HepG2 (cell line): Measurements from ENCODE around the gene ZFPM1. TPM values are rescaled to one million over a fixed set of nuclear protein-coding genes. Genes with fewer than 3 reads are reported as not detected.

ENCODE experiments used
- AGO2 ChIP-seq: fragments of 200-400 bp; formaldehyde crosslinking; optimal IDR thresholded peaks from 2 replicates; pipeline ENCODE3; 2017; ENCODE audit warnings: mild to moderate bottlenecking, low read depth, low read length, moderate library complexity
- CBX2 ChIP-seq, 2 experiments: fragments of 200-600 bp in 1 of 2; sonication (generic); formaldehyde crosslinking in 1 of 2; IDR thresholded peaks; 2 replicates each; pipeline versions ENCODE4 v1.7.0 to v1.8.1; 2018 to 2022; ENCODE audit warnings: low read depth in 2 of 2, low read length in 1 of 2, mild to moderate bottlenecking in 1 of 2, missing genetic modification reagents in 1 of 2
- CREB3 ChIP-seq: sonication (generic); formaldehyde crosslinking; IDR thresholded peaks from 2 replicates; pipeline ENCODE4 v1.5.0; 2020; ENCODE audit warnings: missing genetic modification reagents
- HMG20A ChIP-seq: IDR thresholded peaks from 2 replicates; pipeline ENCODE4 v1.6.1; 2016; ENCODE audit warnings: borderline replicate concordance
- JARID2 ChIP-seq: sonication (generic); formaldehyde crosslinking; IDR thresholded peaks from 2 replicates; pipeline ENCODE4 v1.8.1; 2023; ENCODE audit warnings: missing genetic modification reagents, inconsistent platforms; ENCODE audit not compliant: insufficient replicate concordance
- MYPOP ChIP-seq: sonication (generic); formaldehyde crosslinking; IDR thresholded peaks from 2 replicates; pipeline ENCODE4 v1.8.1; 2023; ENCODE audit warnings: mild to moderate bottlenecking, moderate library complexity, missing genetic modification reagents
- PREB ChIP-seq: sonication (generic); formaldehyde crosslinking; IDR thresholded peaks from 2 replicates; pipeline ENCODE4 v1.4.0; 2020; ENCODE audit warnings: missing genetic modification reagents
- SMC3 ChIP-seq: IDR thresholded peaks from 2 replicates; pipeline ENCODE4 v1.6.1; 2011; ENCODE audit warnings: low read length, improper control_type of control experiment
- SSRP1 ChIP-seq: IDR thresholded peaks from 2 replicates; pipeline ENCODE4 v1.6.1; 2016; ENCODE audit warnings: control low read depth
- TEF ChIP-seq: sonication (generic); formaldehyde crosslinking; IDR thresholded peaks from 2 replicates; pipeline ENCODE4 v1.5.0; 2020; ENCODE audit warnings: missing genetic modification reagents
- ZBTB40 ChIP-seq, 2 experiments: fragments of 450-650 bp in 1 of 2; sonication (generic) in 1 of 2; formaldehyde crosslinking in 1 of 2; IDR thresholded peaks; 2 replicates each; pipeline versions ENCODE4 v1.6.1 to v1.8.0; 2016 to 2022; ENCODE audit warnings: antibody characterized with exemption in 1 of 2, mild to moderate bottlenecking in 1 of 2, missing genetic modification reagents in 1 of 2
- ZNF570 ChIP-seq: sonication (generic); formaldehyde crosslinking; IDR thresholded peaks from 2 replicates; pipeline ENCODE4 v1.4.0; 2020; ENCODE audit warnings: mild to moderate bottlenecking, missing genetic modification reagents, borderline replicate concordance
- ZNF883 ChIP-seq: sonication (generic); formaldehyde crosslinking; IDR thresholded peaks from 2 replicates; pipeline ENCODE4 v1.5.1; 2020; ENCODE audit warnings: mild to moderate bottlenecking, missing genetic modification reagents; ENCODE audit errors: not compliant biosample characterization
- ZSCAN9 ChIP-seq: IDR thresholded peaks from 2 replicates; pipeline ENCODE4 v1.6.1; 2016; ENCODE audit warnings: borderline replicate concordance
- polyA plus RNA-seq, 8 experiments: library from polyadenylated mRNA; depleted of rRNA in 3 of 8; stranded (reverse) in 7 of 8; unstranded in 1 of 8; fragments of >200 nt; fragmentation: Illumina TruSeq in 4 of 8; extraction: Trizol in 4 of 8; gene quantifications; 2 replicates each; pipeline versions ENCODE4 v1.2.1 to v1.2.3, GENCODE V29; 2011 to 2016; ENCODE audit warnings: low read depth in 4 of 8, missing spikeins in 1 of 8, mixed read lengths in 1 of 8; ENCODE audit not compliant: insufficient read depth in 1 of 8
- total RNA-seq, 5 experiments: library from RNA; depleted of rRNA; stranded (reverse); fragments of >200 nt; fragmentation: Illumina TruSeq; extraction: Trizol; gene quantifications; 2 replicates each; pipeline ENCODE4 v1.2.3, GENCODE V29; 2016; ENCODE audit warnings: low read depth in 1 of 5

Gene ZFPM1
- total and polyA plus RNA-seq, 2 of the 13 experiments (the other 11 are each of a cell fraction or from before 2014, with no cell fraction given): 1.3 to 3.8 TPM

- TF ChIP-seq HMG20A: peak; percentile 96
- TF ChIP-seq TEF: peak; percentile 100
- peak; percentile 100 for TF ChIP-seq PREB
- TF ChIP-seq JARID2 (CRISPR knock-in tag): peak; percentile 99
- TF ChIP-seq ZBTB40 (IDR thresholded peaks at IDR 0.05): no peak
- peak; percentile 99 for TF ChIP-seq ZBTB40 (CRISPR knock-in tag; IDR thresholded peaks at IDR 0.05)
- TF ChIP-seq SSRP1 (CRISPR knock-in tag): peak; percentile 99
- no peak for TF ChIP-seq CBX2 (IDR thresholded peaks at IDR 0.05; ENCODE audit: low read depth, low read length)
- peak; percentile 100 for TF ChIP-seq CBX2 (CRISPR knock-in tag; IDR thresholded peaks at IDR 0.05; ENCODE audit: low read depth)
- peak; percentile 100 for TF ChIP-seq CREB3 (CRISPR knock-in tag)
- TF ChIP-seq ZSCAN9 (CRISPR knock-in tag): peak; percentile 100
- TF ChIP-seq AGO2: peak; percentile 93
- peak; percentile 100 for TF ChIP-seq ZNF570 (CRISPR knock-in tag)
- peak; percentile 100 for TF ChIP-seq ZNF883 (CRISPR knock-in tag)
- TF ChIP-seq SMC3: peak; percentile 60; the same call in 1 of the 2 replicates
- peak; percentile 100 for TF ChIP-seq MYPOP (CRISPR knock-in tag)
These were observed 35.1 kb downstream of the ZFPM1 start (continued) for GRCh38 chr16:88487920-88488851.
